OCI-LY7 (cell line): ENCODE data around the gene IQUB.

Experiments used
- EZH2phosphoT487 ChIP-seq: fragments of 200-600 bp; sonication (generic); IDR thresholded peaks from 2 replicates; pipeline ENCODE4 v1.6.1; 2018; ENCODE audit warnings: low read depth, borderline replicate concordance, mild to moderate bottlenecking, mixed run types, antibody characterized with exemption, low read length, moderate library complexity, mixed read lengths
- TF ChIP-seq, protein P1 (sequence below): fragments of 200-600 bp; sonication (generic); conservative IDR thresholded peaks from 2 replicates; pipeline ENCODE4 v1.5.1; 2014; ENCODE audit warnings: mild to moderate bottlenecking, antibody characterized with exemption, low read length, moderate library complexity, mixed read lengths

DNA sequence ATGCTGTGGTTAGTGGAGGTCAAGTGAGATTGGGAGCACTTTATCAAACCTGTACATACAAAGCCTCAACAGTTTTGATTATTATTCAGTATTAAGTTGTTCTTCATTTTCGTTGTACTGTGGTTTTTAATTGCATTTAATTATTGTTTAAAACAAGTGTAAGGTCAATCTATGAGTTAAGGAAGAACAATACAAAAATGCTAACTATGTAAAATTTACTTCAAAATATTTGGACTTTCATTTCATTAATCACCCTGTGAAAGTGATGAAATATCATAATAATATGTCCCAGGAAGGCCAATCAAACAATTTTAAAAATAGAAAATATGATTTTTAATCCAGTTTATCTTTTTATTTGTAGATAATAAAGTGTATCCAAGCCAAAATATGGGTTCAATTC lies 36.8 kb upstream of the IQUB start:
- TF ChIP-seq, protein P1, sequence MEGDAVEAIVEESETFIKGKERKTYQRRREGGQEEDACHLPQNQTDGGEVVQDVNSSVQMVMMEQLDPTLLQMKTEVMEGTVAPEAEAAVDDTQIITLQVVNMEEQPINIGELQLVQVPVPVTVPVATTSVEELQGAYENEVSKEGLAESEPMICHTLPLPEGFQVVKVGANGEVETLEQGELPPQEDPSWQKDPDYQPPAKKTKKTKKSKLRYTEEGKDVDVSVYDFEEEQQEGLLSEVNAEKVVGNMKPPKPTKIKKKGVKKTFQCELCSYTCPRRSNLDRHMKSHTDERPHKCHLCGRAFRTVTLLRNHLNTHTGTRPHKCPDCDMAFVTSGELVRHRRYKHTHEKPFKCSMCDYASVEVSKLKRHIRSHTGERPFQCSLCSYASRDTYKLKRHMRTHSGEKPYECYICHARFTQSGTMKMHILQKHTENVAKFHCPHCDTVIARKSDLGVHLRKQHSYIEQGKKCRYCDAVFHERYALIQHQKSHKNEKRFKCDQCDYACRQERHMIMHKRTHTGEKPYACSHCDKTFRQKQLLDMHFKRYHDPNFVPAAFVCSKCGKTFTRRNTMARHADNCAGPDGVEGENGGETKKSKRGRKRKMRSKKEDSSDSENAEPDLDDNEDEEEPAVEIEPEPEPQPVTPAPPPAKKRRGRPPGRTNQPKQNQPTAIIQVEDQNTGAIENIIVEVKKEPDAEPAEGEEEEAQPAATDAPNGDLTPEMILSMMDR: no peak
- no peak for TF ChIP-seq EZH2phosphoT487
